B cell (primary cell): ENCODE data around the gene VSIG10.

Source experiments
- CTCF ChIP-seq: fragments of 200-600 bp; IDR thresholded peaks from one replicate; pipeline ENCODE4 v1.8.0; 2022; ENCODE audit warnings: antibody characterized with exemption, mild to moderate bottlenecking
- EZH2 ChIP-seq: IDR thresholded peaks from 2 replicates; pipeline ENCODE4 v1.6.1; 2012; ENCODE audit warnings: borderline replicate concordance, low read depth, mild to moderate bottlenecking, moderate library complexity, low read length; ENCODE audit not compliant: insufficient read depth, poor library complexity, severe bottlenecking

GRCh38 chr12:118102609-118103008, 1.2 kb downstream of the VSIG10 start:
- no peak for TF ChIP-seq EZH2
- no peak for TF ChIP-seq CTCF
